Fibroblast of skin of left quadriceps (primary cell): ENCODE results near the gene EPHB2.

Source experiments
- DNase-seq, 2 experiments: peaks; one replicate each; pipeline ENCODE4 v3.0.0-alpha.2; 2013; ENCODE audit warnings: low read depth in 2 of 2

The EPHB2 gene

GRCh38 chr1:22801761-22802160 is 91.1 kb downstream of the EPHB2 start:
- DNase-seq: no peak

GRCh38 chr1:22803833-22804232 is 93.2 kb downstream of the EPHB2 start:
- DNase-seq: no peak

- no peak for DNase-seq
Observed at GRCh38 chr1:22804406-22804805, 93.8 kb downstream of the EPHB2 start.

GRCh38 chr1:22804969-22805671 is 94.5 kb downstream of the EPHB2 start:
- no peak for DNase-seq

- DNase-seq: no peak
Observed at GRCh38 chr1:22805672-22806038, 95.0 kb downstream of the EPHB2 start.

GRCh38 chr1:22806584-22806983 is 95.9 kb downstream of the EPHB2 start:
- DNase-seq: no peak

- DNase-seq: no peak
Observed at GRCh38 chr1:22807340-22807739, 96.7 kb downstream of the EPHB2 start.

GRCh38 chr1:22808186-22808675 is 97.6 kb downstream of the EPHB2 start:
- peak in 1 of 2 experiments; percentile 25 for DNase-seq

GRCh38 chr1:22808676-22809483 is 98.2 kb downstream of the EPHB2 start:
- DNase-seq: peak; percentile 28 to 45

- no peak for DNase-seq
Observed at GRCh38 chr1:22809783-22810182, 99.1 kb downstream of the EPHB2 start.

GRCh38 chr1:22810378-22810777 is 99.7 kb downstream of the EPHB2 start:
- no peak for DNase-seq

- no peak for DNase-seq
Observed at GRCh38 chr1:22812092-22812880, 101.6 kb downstream of the EPHB2 start.

GRCh38 chr1:22812993-22813790 is 102.6 kb downstream of the EPHB2 start:
- no peak for DNase-seq

GRCh38 chr1:22814176-22815042 is 103.8 kb downstream of the EPHB2 start:
- DNase-seq: peak in 1 of 2 experiments; percentile 25

- DNase-seq: no peak
Observed at GRCh38 chr1:22815043-22815365, 104.4 kb downstream of the EPHB2 start.

- no peak for DNase-seq
Observed at GRCh38 chr1:22815421-22816066, 104.9 kb downstream of the EPHB2 start.

GRCh38 chr1:22816067-22816775 is 105.6 kb downstream of the EPHB2 start:
- DNase-seq: no peak

- no peak for DNase-seq
Observed at GRCh38 chr1:22816803-22817202, 106.2 kb downstream of the EPHB2 start.

GRCh38 chr1:22817462-22817861 is 106.8 kb downstream of the EPHB2 start:
- DNase-seq: no peak
